NCI-H524 (cell line): ENCODE measurements around the gene IDS.
"Not testable (repeated sequence)": the region's sequence is repeated elsewhere in the genome, so short reads cannot be mapped to it uniquely, and the experiment has no call there.

Experiments
- DNase-seq, 2 experiments: peaks; one replicate each; lab custom pipeline; 2025; lab: John Stamatoyannopoulos, UW

The IDS gene

GRCh38 chrX:149526318-149527033 is 21.4 kb upstream of the IDS start:
- DNase-seq = not testable (repeated sequence)

- not testable (repeated sequence) for DNase-seq
Observed at GRCh38 chrX:149525903-149526302, 20.8 kb upstream of the IDS start.

- peak; percentile 38 to 57 for DNase-seq
Observed at GRCh38 chrX:149525389-149525788, 20.3 kb upstream of the IDS start.

GRCh38 chrX:149522916-149523315 is 17.8 kb upstream of the IDS start:
- no peak for DNase-seq

GRCh38 chrX:149521438-149521837 is 16.3 kb upstream of the IDS start:
- no peak for DNase-seq

GRCh38 chrX:149520636-149521277 is 15.7 kb upstream of the IDS start:
- not testable (repeated sequence) for DNase-seq

GRCh38 chrX:149518236-149518635 is 13.1 kb upstream of the IDS start:
- DNase-seq = no peak

- no peak for DNase-seq
Observed at GRCh38 chrX:149517308-149517707, 12.2 kb upstream of the IDS start.

- DNase-seq = no peak
Observed at GRCh38 chrX:149516604-149517003, 11.5 kb upstream of the IDS start.

GRCh38 chrX:149515954-149516602 is 11.0 kb upstream of the IDS start:
- DNase-seq = no peak

GRCh38 chrX:149513825-149514428 is 8.8 kb upstream of the IDS start:
- DNase-seq = no peak

GRCh38 chrX:149512225-149512885 is 7.2 kb upstream of the IDS start:
- peak; percentile 36 to 56 for DNase-seq

GRCh38 chrX:149511081-149511480 is 6.0 kb upstream of the IDS start:
- no peak for DNase-seq

GRCh38 chrX:149510386-149510785 is 5.3 kb upstream of the IDS start:
- DNase-seq = no peak

GRCh38 chrX:149508467-149508866 is 3.4 kb upstream of the IDS start:
- DNase-seq = no peak

GRCh38 chrX:149506349-149506748 is 1.2 kb upstream of the IDS start:
- DNase-seq = no peak

GRCh38 chrX:149505671-149506070 is 565 bp upstream of the IDS start:
- no peak for DNase-seq

- peak; percentile 25 to 54 for DNase-seq
Observed at GRCh38 chrX:149504226-149504914, 736 bp downstream of the IDS start.

GRCh38 chrX:149503446-149503845 is 1.7 kb downstream of the IDS start:
- DNase-seq = peak in 1 of 2 experiments; percentile 59

- not testable (repeated sequence) for DNase-seq
Observed at GRCh38 chrX:149502923-149503322, 2.2 kb downstream of the IDS start.

- DNase-seq = no peak
Observed at GRCh38 chrX:149499766-149500165, 5.3 kb downstream of the IDS start.

GRCh38 chrX:149498767-149499166 is 6.3 kb downstream of the IDS start:
- no peak for DNase-seq
